IPS DF 4.7 (cell line): ENCODE results near the gene TMEM187.

Source experiments
- DNase-seq: peaks from one replicate; pipeline ENCODE4 v3.0.0-alpha.2; 2013; ENCODE audit warnings: low spot score; ENCODE audit errors: extremely low read depth

Gene TMEM187

DNA sequence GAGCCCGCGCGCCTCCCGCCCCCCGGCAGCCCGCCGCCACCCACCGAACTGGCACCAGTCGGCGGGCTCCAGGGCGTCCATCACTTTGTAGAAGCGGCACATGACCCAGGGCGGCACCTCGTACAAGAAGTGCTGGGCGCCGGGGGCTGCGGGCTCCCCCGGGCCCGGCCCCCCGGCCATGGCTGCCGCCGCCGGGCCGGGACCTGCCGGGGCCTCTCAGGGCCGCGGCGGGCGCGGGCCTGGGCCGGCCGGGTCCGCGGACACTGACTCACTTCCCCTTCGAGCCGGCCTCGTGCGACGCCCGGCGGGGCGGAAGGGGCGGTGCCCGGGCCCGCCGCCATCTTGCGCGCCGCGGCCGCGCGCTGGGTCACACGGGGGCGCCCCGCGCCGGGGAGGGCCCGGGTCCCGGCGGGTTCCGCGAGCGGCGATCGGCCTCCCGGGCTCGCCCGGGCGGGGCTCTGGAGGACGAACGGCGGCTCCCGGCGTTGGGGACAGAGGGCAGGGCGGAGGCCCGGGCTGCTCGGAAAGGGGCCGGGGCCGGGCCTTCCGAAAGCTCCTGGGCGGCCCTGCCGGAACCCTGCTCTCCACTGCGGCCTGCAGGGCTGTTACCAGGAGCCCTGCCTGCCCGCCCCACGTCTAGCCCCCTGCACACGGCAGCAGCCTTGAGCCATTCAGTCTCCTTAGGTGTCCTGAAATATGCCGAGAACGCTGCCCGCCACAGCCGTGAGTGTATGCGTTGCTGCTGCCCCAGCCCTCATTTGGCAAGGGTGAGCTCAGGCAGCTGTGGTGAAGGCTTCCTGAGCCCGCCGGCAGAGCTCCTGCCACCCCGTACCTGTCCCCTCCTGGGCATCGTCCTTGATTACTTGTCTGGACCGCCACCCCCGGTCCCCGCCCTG is 47.3 kb downstream of the TMEM187 start, which contains the start of gene IRAK1:
Gene IRAK1 (minus strand): TSS at position 270 of the 896 bp plus-strand sequence. CDS start 90 bp downstream, at position 180.
- no peak for DNase-seq

DNA sequence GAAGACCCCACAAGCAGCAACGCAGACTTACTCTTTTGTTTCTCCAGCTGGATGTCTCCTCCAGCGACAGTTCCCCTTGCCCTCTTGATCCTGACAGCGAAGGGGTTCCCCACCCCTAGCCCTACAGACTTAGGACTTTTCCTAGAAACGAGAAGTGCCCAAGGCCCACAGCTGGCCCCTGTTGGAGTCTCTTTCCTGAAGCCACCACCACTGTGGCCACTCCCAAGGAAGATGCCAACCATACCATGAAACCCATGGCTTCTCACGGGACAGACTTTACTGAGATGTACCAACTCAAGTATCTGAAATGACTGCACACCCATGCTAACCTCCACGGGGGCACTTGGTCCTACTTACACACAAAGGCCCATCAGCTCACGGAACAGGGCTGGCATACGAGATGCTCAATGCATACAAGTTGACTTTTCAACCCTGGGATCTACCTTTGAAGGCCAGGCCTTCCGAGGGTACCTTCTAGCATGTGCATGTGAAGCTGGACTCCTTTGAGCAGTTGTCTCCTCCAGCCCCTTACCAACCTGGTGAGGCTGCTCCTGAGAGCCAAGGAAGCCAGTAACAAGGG is 48.1 kb downstream of the TMEM187 start:
- no peak for DNase-seq

DNA sequence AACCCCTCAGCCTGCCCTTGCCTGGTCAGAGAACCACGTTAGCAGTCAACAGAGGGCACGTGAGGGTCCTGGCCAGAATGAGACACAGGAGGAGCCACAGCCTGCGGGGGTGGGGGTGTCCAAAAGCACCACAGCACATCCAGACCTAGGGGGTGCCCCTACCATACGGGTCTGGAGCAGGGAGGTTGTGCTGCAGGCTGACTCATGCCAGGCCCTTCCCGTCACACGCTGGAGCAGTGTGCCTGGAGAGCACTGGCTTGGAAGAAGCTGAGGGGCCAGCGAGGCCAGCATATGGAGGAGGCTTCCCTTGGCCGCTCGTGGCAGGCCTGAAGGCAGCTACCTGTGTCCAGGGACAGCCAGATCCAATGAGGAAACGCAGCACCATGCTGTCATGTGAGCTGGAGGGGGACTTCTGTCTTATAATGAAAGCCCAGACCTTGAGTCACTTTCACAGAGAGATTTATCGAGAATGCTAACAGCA is 48.6 kb downstream of the TMEM187 start:
- DNase-seq, result no peak

DNA sequence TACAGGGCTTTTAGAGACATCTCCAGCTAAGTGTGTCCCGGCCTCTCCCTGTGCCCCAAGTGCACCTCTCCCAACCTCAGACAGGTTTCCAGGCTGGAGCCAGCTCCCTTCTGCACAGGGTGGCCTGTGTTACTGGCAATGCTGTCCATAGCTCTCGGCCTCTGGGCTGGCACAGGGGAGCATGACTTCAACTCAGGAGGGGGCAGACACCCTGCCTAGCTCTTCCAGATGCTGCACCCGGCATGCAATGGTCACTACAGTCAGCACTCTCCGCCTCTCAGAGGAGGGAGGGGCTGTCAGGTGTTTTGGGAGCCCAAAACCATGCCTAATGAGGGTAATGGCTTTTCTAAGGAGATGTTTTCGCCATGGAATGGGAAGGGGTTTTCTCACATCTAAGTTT is 49.6 kb downstream of the TMEM187 start:
- DNase-seq, result no peak

DNA sequence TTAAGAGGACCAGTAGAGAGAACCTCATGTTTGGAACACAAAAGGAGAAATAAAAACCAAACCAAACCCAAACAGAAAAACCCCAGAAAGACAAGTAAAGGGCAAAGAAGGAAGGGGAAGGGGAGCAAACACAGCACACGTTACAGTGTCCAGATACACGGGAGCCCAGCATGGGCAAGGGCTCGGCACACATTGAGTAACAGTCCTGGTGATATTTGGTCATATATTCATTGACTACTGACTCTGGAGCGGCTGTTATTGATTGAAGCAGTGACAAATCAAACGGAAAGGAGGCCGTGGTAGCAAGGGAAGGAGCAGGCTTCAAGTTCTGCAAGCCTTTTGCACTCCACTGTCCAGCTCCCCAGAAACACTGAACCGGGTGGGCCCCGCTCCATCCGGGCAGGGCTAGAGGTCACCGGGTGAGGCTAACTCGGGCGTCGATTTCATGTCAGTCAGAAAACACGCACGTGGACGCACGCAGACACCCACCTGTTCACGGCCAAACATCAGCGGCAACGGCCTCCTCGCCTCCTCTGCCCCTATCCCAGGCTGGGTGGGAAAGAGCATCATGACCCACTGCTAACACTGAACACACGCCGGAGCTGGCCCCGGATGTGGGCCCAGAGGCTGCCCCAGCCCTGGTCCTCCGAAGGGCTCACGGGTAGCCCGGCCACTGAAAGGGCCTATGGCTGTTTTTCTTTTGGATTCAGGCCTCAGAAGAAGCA is 50.9 kb downstream of the TMEM187 start:
- no peak for DNase-seq

DNA sequence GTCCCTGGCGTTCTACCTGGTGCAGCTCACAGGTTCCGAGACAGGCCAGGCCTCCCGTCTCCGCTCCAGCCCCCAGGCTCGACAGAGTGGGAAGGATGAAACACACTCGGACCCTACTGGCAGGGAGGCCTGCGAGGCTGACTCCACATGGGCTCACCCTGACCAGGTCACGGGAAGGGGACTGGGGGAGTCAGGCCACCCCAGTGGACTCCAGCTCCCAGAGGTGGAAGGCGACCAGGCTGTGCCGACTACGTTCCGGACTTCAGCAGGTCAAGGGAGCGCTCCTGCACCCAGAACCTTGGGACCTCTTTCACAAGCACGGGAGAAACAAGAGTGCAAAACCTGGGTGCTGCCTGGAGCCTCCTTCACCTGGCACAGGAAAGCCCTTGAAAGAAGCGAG is 51.7 kb downstream of the TMEM187 start:
- DNase-seq, result no peak

DNA sequence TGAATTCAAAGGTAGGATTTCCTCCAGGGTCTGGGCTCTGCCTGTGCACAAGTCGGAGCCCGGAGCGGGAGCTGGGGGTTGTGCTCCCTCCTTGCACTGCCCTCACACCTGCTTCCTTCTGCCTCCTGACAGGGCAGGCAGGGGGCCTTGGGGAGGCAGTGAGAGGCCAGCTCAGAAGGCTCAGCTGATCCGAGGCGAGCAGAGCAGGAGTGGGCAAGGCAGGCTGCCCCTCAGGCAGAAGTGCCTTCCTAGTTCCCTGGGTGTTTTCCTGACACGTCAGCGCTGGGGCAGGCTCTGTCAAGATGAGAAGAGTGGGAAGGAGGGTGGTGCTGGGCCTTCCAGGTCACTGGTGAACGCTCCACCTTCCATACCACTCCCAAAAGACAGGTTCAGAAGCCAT is 52.7 kb downstream of the TMEM187 start:
- no peak for DNase-seq

DNA sequence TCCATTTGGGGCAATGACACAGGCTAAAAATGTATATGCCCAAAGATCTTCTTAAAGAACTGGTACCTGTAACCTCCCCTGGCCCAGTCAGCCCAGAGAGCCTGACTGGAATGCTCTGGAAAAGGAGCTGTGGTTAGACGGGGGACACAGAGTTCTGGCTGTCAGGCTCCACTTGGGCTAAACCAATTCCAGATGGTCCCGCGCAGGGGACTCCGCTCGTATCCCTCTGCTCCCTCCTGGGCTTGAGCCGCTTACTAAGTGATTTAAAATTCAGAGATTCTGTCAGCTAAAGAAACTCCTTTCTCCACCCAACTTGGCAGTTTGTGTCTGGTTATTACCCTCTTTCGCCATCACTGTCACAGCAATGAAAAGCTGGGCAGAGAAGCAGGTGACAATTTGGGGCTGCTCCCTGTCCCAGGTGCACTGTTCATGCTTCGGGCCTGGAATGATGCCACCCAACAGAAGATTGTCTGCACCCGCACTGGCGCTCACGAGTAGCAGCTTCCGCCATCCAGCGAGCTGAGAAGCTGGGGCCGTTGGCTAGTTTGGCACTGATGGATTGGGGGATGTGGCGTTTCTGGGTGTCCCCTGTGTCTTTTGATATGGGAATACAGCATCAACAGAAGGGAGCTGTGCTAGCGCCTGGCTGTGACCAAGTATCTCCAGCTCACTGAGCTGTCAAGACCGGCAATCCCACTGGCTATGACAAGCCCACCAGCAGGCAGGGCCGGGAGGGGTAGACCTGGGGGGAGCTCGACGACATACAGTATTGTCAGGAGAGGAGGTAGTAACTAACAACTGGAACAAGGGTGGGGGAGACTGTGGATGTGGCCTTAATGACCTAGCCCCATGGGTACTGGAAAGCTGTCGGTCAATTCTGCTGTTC is 53.8 kb downstream of the TMEM187 start:
- no peak for DNase-seq

DNA sequence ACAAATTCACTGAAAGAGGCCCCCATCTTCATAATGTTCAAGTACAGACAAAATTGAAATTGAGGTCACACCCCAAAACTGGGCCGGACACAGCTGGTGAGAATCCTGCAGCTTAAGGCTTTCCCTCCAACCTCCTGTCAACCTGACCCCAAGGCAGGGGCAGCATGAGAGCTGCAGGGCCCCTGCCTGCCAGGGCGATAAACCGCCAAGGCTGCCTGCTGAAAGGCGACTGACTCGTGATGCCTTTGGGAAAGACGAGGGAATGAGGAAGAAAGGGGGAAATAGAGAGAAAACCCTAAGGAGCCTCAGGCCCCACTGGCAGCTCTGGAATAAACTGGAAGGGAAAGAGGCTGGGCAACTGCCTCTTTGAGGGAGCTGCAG is 54.5 kb downstream of the TMEM187 start:
- no peak for DNase-seq

DNA sequence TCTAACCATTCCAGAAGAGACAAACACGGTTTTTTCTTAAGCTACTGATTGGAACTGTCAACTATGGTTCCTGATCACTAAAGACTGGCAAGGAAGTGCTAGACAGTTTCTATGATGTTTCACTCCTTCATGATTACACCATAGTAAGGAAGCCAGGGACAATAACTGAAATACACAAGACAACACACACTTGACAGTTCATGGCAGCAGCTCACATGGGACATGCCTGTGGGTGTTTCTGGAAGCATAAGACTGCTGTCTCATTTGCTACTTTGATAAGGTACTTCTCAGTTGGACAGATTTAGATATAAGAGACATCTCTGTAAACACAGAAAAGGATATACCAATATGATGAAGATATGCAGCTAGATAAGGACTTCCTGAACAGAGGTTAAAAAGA is 55.4 kb downstream of the TMEM187 start:
- DNase-seq, result no peak

DNA sequence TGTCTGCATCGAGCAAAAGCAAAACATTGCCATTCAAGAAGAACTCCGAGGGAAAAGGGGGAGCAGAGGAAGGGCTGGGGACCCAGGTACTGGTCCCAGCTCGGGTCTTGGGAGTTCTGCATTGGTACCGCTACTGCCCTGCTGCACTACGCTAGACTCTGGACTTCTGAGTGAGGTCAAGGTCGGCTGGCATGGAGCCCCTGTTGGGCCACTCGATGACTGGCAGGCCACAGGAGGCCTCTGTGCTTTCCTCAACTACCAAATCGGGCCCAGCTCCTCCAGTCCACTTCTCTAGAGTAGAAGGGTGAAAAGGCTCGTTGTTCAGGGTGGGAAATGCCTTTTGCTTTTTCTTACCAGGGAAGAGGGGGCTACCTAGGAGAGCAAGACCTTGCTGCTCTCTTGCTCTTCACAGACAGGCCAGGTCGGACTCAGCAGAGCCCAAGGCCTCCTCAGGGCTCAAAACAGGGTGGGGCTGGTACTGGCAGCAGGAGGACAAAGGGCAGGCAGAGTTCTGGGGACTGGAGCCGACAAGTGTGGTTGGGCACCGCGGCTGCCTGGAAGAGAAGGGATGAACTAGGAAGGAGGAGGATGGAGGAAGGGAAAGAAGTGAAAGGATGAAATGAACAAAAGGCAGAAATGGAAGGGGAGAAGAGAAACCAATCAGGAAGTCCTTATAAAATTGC is 56.1 kb downstream of the TMEM187 start:
- DNase-seq, result no peak

DNA sequence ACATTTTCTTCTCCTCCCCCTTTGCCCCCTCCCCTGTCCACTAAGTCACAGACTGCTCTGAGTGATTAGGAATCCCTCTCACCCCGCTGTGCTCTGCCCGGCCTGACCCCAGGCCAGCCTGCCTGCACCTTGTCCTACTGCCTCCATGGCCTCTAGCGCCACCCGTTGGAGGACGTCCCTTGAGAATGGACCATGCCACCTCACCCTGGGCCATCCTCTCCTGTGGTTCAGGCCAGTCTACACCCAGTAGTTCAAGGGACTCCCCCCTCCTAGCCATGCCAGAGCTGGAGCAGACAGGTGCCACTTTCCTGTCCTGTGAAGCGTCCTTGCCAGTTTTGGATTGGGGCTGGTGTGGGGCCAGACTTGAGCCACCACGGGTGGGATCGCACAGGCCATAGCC is 56.9 kb downstream of the TMEM187 start:
- no peak for DNase-seq

DNA sequence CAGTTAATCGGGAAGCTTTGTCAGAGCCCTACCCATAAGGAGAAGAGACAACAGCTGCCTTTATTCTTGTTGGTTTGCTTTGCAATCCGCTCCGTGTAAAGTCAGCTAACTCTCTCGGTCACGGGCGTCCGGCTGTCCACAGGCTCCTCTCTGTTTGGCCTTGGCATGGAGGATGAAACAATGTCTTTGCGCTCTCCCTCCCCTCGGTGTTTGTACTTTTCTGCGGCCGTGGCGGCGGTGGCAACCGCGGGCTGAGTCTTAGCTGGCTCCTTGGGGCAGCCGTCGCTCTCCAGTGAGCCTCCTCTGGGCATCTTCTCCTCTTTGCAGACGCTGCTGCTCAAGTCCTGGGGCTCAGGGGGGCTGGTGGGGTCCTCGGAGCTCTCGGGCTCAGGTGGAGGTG is 57.7 kb downstream of the TMEM187 start:
- DNase-seq, result no peak

DNA sequence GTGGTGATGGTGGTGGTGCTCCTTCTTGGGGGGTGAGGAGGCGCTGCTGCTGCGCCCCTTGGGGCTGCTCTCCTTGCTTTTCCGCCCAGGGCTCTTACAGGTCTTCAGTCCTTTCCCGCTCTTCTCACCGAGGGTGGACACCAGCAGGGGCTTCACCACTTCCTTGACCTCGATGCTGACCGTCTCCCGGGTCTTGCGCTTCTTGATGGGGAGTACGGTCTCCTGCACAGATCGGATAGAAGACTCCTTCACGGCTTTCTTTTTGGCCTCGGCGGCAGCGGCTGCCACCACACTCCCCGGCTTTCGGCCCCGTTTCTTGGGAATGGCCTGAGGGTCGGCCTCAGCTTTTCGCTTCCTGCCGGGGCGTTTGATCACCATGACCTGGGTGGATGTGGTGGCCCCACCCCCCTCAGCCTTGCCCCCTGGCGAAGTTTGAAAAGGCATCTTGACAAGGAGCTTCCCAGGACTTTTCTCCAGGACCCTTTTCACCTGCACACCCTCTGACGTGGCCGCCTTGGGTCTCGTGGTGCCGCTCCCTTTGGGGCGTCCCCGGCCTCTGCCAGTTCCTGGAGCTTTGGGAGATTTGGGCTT is 58.3 kb downstream of the TMEM187 start:
- no peak for DNase-seq

DNA sequence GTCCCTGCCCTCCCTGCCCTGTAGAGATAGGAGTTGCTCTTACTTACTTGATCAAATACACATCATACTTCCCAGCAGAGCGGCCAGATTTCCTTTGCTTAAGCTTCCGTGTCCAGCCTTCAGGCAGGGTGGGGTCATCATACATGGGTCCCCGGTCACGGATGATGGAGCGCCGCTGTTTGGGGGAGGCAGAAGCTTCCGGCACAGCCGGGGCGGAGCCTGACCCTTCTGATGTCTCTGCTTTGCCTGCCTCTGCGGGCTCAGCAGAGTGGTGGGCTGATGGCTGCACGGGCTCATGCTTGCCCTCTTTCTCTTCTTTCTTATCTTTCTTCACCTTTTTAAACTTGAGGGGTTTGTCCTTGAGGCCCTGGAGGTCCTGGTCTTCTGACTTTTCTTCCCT is 59.6 kb downstream of the TMEM187 start:
- DNase-seq, result no peak

DNA sequence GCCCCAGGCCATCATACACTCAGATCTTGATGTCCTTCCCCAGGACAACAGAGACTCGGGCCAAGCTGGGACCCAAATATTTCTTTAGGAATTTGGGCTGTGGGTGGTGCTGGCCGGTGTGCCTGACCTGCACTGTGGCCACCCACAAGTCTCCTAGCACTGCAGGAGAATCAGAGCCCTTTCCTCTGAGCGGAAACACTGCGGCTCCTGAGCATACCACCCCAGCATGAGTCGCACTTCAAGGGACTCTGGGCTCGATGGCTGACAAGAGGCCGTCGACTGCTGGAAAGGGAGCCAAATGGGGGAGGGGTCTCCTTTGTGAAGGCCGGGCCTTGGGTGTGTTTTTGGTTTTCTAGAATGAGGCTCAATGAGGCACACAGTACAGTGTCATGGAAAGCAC is 60.1 kb downstream of the TMEM187 start:
- no peak for DNase-seq
